Suprapubic skin (tissue), 4 donors: Measurements from ENCODE around the gene LPP.

Experiments used
- CTCF ChIP-seq, 2 donors: fragments of 200-600 bp in 1 of 2; fragments of 450-650 bp in 1 of 2; sonication (generic) in 1 of 2; IDR thresholded peaks; one replicate each; pipeline ENCODE4 v1.5.1; 2016 to 2019; ENCODE audit warnings: antibody characterized with exemption in 2 of 2, mild to moderate bottlenecking in 1 of 2, moderate library complexity in 1 of 2
- POLR2A ChIP-seq, 2 donors: fragments of 450-650 bp; IDR thresholded peaks; one replicate each; pipeline ENCODE4 v1.6.1; 2017; ENCODE audit warnings: antibody characterized with exemption in 2 of 2, mild to moderate bottlenecking in 2 of 2, moderate library complexity in 2 of 2
- POLR2AphosphoS5 ChIP-seq, 3 donors: sonication (generic); formaldehyde crosslinking; IDR thresholded peaks; one replicate each; pipeline ENCODE4 v1.6.1; 2017; ENCODE audit warnings: antibody characterized with exemption in 3 of 3

GRCh38 chr3:188634285-188634684 is 480.3 kb downstream of the LPP start:
- TF ChIP-seq CTCF (IDR thresholded peaks at IDR 0.05), result no peak
- TF ChIP-seq POLR2AphosphoS5 (IDR thresholded peaks at IDR 0.05), result no peak
- no peak for TF ChIP-seq POLR2A (IDR thresholded peaks at IDR 0.05)
